Adrenal gland (tissue), 12 donors: Measurements from ENCODE around the gene PLD5. TPM values are rescaled to one million over a fixed set of nuclear protein-coding genes. Genes with fewer than 3 reads are reported as not detected.
"Not testable (repeated sequence)": the region's sequence is repeated elsewhere in the genome, so short reads cannot be mapped to it uniquely, and the experiment has no call there.

Experiments
- DNase-seq, 7 donors: peaks; one replicate each; pipeline ENCODE4 v3.0.0-alpha.2; 2019 to 2020
- H3K27ac ChIP-seq, 5 donors: fragments of 200-600 bp; sonication (generic) in 4 of 5; 1 replicate in 3 of 5; 2 replicates in 2 of 5; pipeline versions ENCODE4 v1.5.1 to v1.8.0; 2016 to 2020; ENCODE audit warnings: mild to moderate bottlenecking in 1 of 5
- H3K27me3 ChIP-seq: fragments of 200-600 bp; 2 replicates; pipeline ENCODE4 v1.8.0; 2021
- H3K36me3 ChIP-seq, 2 donors: fragments of 200-600 bp; replicated peaks in 1 of 2; 1 replicate in 1 of 2; 2 replicates in 1 of 2; pipeline versions ENCODE4 v1.5.1 to v1.8.0; 2018 to 2022
- H3K4me1 ChIP-seq, 2 donors: fragments of 200-600 bp; replicated peaks in 1 of 2; 1 replicate in 1 of 2; 2 replicates in 1 of 2; pipeline versions ENCODE4 v1.5.1 to v1.8.0; 2018 to 2021
- H3K4me3 ChIP-seq, 4 donors: fragments of 200-600 bp; sonication (generic) in 3 of 4; one replicate each; pipeline ENCODE4 v1.5.1; 2016 to 2018
- H3K9me3 ChIP-seq, 3 donors: fragments of 200-600 bp; sonication (generic) in 1 of 3; replicated peaks in 1 of 3; 1 replicate in 2 of 3; 2 replicates in 1 of 3; pipeline versions ENCODE4 v1.5.1 to v1.8.0; 2016 to 2021
- CTCF ChIP-seq, 6 experiments: fragments of 450-650 bp in 4 of 6; fragments of 200-600 bp in 2 of 6; sonication (generic) in 1 of 6; IDR thresholded peaks; 1 replicate in 5 of 6; 2 replicates in 1 of 6; pipeline versions ENCODE4 v1.5.1 to v1.8.0; 2016 to 2021; ENCODE audit warnings: antibody characterized with exemption in 6 of 6, mild to moderate bottlenecking in 2 of 6, moderate library complexity in 1 of 6
- POLR2A ChIP-seq, 2 donors: fragments of 450-650 bp; IDR thresholded peaks; one replicate each; pipeline ENCODE4 v1.6.1; 2017; ENCODE audit warnings: antibody characterized with exemption in 2 of 2, mild to moderate bottlenecking in 2 of 2, moderate library complexity in 1 of 2
- WGBS, 4 donors: extraction: QIAGEN DNeasy Blood & Tissue Kit in 2 of 4; methylation state at CpG; one replicate each; pipeline versions ENCODE4 v1.1.5 to v1.1.7; 2013 to 2017; 5-methylcytosine and 5-hydroxymethylcytosine counted together
- intact Hi-C, 2 donors: fragments of 100-400 bp; cut with DNase I; formaldehyde crosslinking; loops; one replicate each; pipeline versions ENCODE4 v1.14.1 to v1.15.0; 2022 to 2023
- polyA plus RNA-seq, 3 donors: library from polyadenylated mRNA; stranded (reverse); fragments of 200-250 nt in 2 of 3; fragments of 350-450 nt in 1 of 3; fragmentation: Illumina TruSeq in 1 of 3; extraction: RNeasy Lipid Tissue Mini Kit (QIAGEN cat#74804) in 1 of 3; gene quantifications; one replicate each; pipeline ENCODE4 v1.2.3, GENCODE V29; 2013 to 2014
- total RNA-seq, 9 donors: library from RNA; depleted of rRNA in 4 of 9; stranded (reverse); fragments of >200 nt in 4 of 9; fragments of 120-200 nt in 1 of 9; fragmentation: NEBNext Ultra II Directional in 1 of 9; extraction: Animal tissue kit (Norgen Biotek cat#: 25700) in 1 of 9; gene quantifications; one replicate each; pipeline versions ENCODE4 v1.1.0 to v1.2.4, GENCODE V29; 2013 to 2023
- donor health status: healthy with polysubstance abuse.
- donor health status: Bipolar disorder and iron deficiency.
- donor health status: DM: yes; HTN: yes; CAD: no.
- donor health status: DM: no; HTN: no; CAD: no.
- donor health status: DM: no; HTN: no; CAD: no.
- donor health status: DM: yes; HTN: yes; CAD: no.

Gene PLD5
- total and polyA plus RNA-seq, 12 donors, result 0.24 to 9.6 (median 2.5) TPM

- WGBS, 4 donors, result 60 to 69% (median 60%) methylated on average over 6 to 7 of the region's 7 CpGs
- intact Hi-C loops, H3K9me3 ChIP-seq, DNase-seq, H3K4me1 ChIP-seq, H3K36me3 ChIP-seq, H3K4me3 ChIP-seq, H3K27me3 ChIP-seq, H3K27ac ChIP-seq: not testable (repeated sequence)
Observed at GRCh38 chr1:242264419-242264818, 260.1 kb downstream of the PLD5 start.

GRCh38 chr1:242245255-242245654 lies 279.2 kb downstream of the PLD5 start:
- 82 to 89% (median 84%) methylated on average over 5 of the region's 5 CpGs for WGBS, 4 donors

GRCh38 chr1:242243472-242243871 lies 281.0 kb downstream of the PLD5 start:
- DNase-seq, result peak in 1 of 7 donors; percentile 17
- H3K4me1 ChIP-seq, result no peaks in the 10 kb centered on the region
- intact Hi-C loops, result no loop called here
- H3K9me3 ChIP-seq, result no peaks in the 10 kb centered on the region
- TF ChIP-seq CTCF (IDR thresholded peaks at IDR 0.05), result no peak
- TF ChIP-seq POLR2A (IDR thresholded peaks at IDR 0.05), result no peak
- no peaks in the 10 kb centered on the region for H3K27me3 ChIP-seq
- WGBS, 4 donors, result 14 to 64% (median 44%) methylated on average over 1 of the region's 1 CpG
- no peak overlapping the region for H3K27ac ChIP-seq
- no peak overlapping the region for H3K4me3 ChIP-seq
- no peaks in the 10 kb centered on the region for H3K36me3 ChIP-seq

More at GRCh38 chr1:242245255-242245654, 279.2 kb downstream of the PLD5 start:
- no peak for DNase-seq
- intact Hi-C loops, result no loop called here
- Histone ChIP-seq H3K36me3 (no peaks in the 10 kb centered on the region), H3K27ac (no peak overlapping the region), H3K9me3 (no peaks in the 10 kb centered on the region), H3K27me3 (no peaks in the 10 kb centered on the region), H3K4me1 (no peaks in the 10 kb centered on the region), H3K4me3 (no peak overlapping the region)
- TF ChIP-seq CTCF (IDR thresholded peaks at IDR 0.05) (no peak), POLR2A (IDR thresholded peaks at IDR 0.05) (no peak)

GRCh38 chr1:242242983-242243382 lies 281.5 kb downstream of the PLD5 start:
- 87 to 90% (median 88%) methylated on average over 6 of the region's 6 CpGs for WGBS, 4 donors
- Histone ChIP-seq H3K27me3 (no peaks in the 10 kb centered on the region), H3K9me3 (no peaks in the 10 kb centered on the region), H3K4me3 (no peak overlapping the region), H3K4me1 (no peaks in the 10 kb centered on the region), H3K36me3 (no peaks in the 10 kb centered on the region), H3K27ac (no peak overlapping the region)
- no peak for TF ChIP-seq CTCF (IDR thresholded peaks at IDR 0.05)
- TF ChIP-seq POLR2A (IDR thresholded peaks at IDR 0.05), result no peak
- intact Hi-C loops, result no loop called here
- DNase-seq, result no peak

GRCh38 chr1:242241936-242242335 lies 282.6 kb downstream of the PLD5 start:
- no peaks in the 10 kb centered on the region for H3K4me1 ChIP-seq
- TF ChIP-seq POLR2A (IDR thresholded peaks at IDR 0.05) (no peak), CTCF (IDR thresholded peaks at IDR 0.05) (no peak)
- H3K27me3 ChIP-seq, result no peaks in the 10 kb centered on the region
- no peak overlapping the region for H3K4me3 ChIP-seq
- 77 to 96% (median 86%) methylated on average over 6 of the region's 6 CpGs for WGBS, 4 donors
- DNase-seq, result no peak
- H3K36me3 ChIP-seq, result no peaks in the 10 kb centered on the region
- no peaks in the 10 kb centered on the region for H3K9me3 ChIP-seq
- intact Hi-C loops, result no loop called here
- H3K27ac ChIP-seq, result no peak overlapping the region
